Measurements from ENCODE around the gene PUS3.
"Not testable (repeated sequence)": the region's sequence is repeated elsewhere in the genome, so short reads cannot be mapped to it uniquely, and the experiment has no call there.

PUS3 gene

GRCh38 chr11:125916683-125917347, 13.8 kb upstream of the PUS3 start:
- DNase-seq: no peak

- DNase-seq: not testable (repeated sequence)
Observed at GRCh38 chr11:125914601-125915000, 11.6 kb upstream of the PUS3 start.

GRCh38 chr11:125910226-125910849, 7.3 kb upstream of the PUS3 start:
- no peak for DNase-seq

GRCh38 chr11:125904678-125905077, 1.7 kb upstream of the PUS3 start:
- DNase-seq: no peak

GRCh38 chr11:125903711-125904659, 979 bp upstream of the PUS3 start, which contains the start of gene DDX25:
Gene DDX25, plus strand, starts transcription at chr11:125904508. Its CDS starts 10 bp downstream, at chr11:125904518.
- no peak for DNase-seq

GRCh38 chr11:125902277-125902926, 604 bp downstream of the PUS3 start:
- no peak for DNase-seq

- no peak for DNase-seq
Observed at GRCh38 chr11:125901872-125902271, 1.1 kb downstream of the PUS3 start.

GRCh38 chr11:125892994-125893393, 10.0 kb downstream of the PUS3 start:
- no peak for DNase-seq

GRCh38 chr11:125892071-125892470, 10.9 kb downstream of the PUS3 start:
- DNase-seq: no peak

GRCh38 chr11:125890447-125891100, 12.4 kb downstream of the PUS3 start:
- DNase-seq: no peak

GRCh38 chr11:125887373-125888324, 15.4 kb downstream of the PUS3 start, which contains the start of gene HYLS1:
Gene HYLS1, plus strand, starts transcription at chr11:125887668. Its CDS starts 11,701 bp downstream, at chr11:125899369.
- peak; percentile 98 for DNase-seq

- DNase-seq: no peak
Observed at GRCh38 chr11:125886997-125887372, 16.0 kb downstream of the PUS3 start.

GRCh38 chr11:125883375-125883774, 19.6 kb downstream of the PUS3 start:
- no peak for DNase-seq

GRCh38 chr11:125881291-125881690, 21.7 kb downstream of the PUS3 start:
- no peak for DNase-seq

GRCh38 chr11:125874556-125875124, 28.4 kb downstream of the PUS3 start:
- DNase-seq: peak; percentile 36

GRCh38 chr11:125873881-125874555, 29.0 kb downstream of the PUS3 start:
- no peak for DNase-seq

GRCh38 chr11:125872138-125872491, 30.9 kb downstream of the PUS3 start:
- no peak for DNase-seq

GRCh38 chr11:125871391-125872137, 31.4 kb downstream of the PUS3 start:
- peak; percentile 23 for DNase-seq

- no peak for DNase-seq
Observed at GRCh38 chr11:125869521-125869920, 33.5 kb downstream of the PUS3 start.

Data from activated naive CD4-positive, alpha-beta T cell treated with Interleukin-2 at 50 U/mL for 16 hours (primary cell).